ENCODE measurements around the gene MCC.

- TF ChIP-seq CTCF (conservative IDR thresholded peaks at IDR 0.05; ENCODE audit: low read depth, low read length) (no peak), RCOR1 (IDR thresholded peaks at IDR 0.05; ENCODE audit: insufficient replicate concordance, low read length) (no peak), POLR2A (IDR thresholded peaks at IDR 0.05; ENCODE audit: low read depth, low read length) (no peak), MXI1 (IDR thresholded peaks at IDR 0.05; ENCODE audit: borderline replicate concordance, low read depth, low read length) (no peak), BHLHE40 (IDR thresholded peaks at IDR 0.05; ENCODE audit: low read depth, low read length) (no peak)
- TF ChIP-seq, protein P1, sequence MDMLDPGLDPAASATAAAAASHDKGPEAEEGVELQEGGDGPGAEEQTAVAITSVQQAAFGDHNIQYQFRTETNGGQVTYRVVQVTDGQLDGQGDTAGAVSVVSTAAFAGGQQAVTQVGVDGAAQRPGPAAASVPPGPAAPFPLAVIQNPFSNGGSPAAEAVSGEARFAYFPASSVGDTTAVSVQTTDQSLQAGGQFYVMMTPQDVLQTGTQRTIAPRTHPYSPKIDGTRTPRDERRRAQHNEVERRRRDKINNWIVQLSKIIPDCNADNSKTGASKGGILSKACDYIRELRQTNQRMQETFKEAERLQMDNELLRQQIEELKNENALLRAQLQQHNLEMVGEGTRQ (IDR thresholded peaks at IDR 0.05; ENCODE audit: low read depth, low read length) = no peak
- TF ChIP-seq, protein P2, sequence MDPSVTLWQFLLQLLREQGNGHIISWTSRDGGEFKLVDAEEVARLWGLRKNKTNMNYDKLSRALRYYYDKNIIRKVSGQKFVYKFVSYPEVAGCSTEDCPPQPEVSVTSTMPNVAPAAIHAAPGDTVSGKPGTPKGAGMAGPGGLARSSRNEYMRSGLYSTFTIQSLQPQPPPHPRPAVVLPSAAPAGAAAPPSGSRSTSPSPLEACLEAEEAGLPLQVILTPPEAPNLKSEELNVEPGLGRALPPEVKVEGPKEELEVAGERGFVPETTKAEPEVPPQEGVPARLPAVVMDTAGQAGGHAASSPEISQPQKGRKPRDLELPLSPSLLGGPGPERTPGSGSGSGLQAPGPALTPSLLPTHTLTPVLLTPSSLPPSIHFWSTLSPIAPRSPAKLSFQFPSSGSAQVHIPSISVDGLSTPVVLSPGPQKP (IDR thresholded peaks at IDR 0.05; ENCODE audit: borderline replicate concordance, low read depth, low read length) = no peak
Measured at GRCh38 chr5:113182658-113183344, 305.5 kb downstream of the MCC start.
